GM19035 (cell line): ENCODE results near the gene ROR2.

Experiments
- ATAC-seq: cut with Tn5 transposase; IDR thresholded peaks from one replicate; pipeline ENCODE4 v1.9.1; 2021; ENCODE audit not compliant: unreplicated experiment

Gene ROR2

DNA sequence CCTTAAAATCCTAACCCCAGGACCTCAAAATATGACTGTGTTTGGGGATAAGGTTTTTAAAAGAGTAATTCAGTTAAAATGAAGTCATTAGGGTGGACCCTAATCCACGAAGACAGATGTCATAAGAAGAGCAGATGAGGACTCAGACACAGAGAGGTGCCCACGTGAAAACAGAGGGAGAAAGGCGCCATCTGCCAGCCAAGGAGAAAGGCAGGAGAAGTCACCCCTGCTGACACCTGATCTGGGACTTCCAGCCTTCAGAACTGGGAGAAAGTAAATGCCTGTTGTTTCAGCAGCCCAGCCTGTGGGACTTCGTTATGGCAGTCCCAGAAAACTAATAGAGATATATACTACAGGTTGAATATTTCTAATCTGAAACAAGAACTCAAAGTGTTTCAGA lies 67.4 kb downstream of the ROR2 start:
- no peak for ATAC-seq

- ATAC-seq, result no peak
Measured at GRCh38 chr9:91880378-91880972, 69.6 kb downstream of the ROR2 start.

GRCh38 chr9:91879231-91879630 lies 70.8 kb downstream of the ROR2 start:
- no peak for ATAC-seq

DNA sequence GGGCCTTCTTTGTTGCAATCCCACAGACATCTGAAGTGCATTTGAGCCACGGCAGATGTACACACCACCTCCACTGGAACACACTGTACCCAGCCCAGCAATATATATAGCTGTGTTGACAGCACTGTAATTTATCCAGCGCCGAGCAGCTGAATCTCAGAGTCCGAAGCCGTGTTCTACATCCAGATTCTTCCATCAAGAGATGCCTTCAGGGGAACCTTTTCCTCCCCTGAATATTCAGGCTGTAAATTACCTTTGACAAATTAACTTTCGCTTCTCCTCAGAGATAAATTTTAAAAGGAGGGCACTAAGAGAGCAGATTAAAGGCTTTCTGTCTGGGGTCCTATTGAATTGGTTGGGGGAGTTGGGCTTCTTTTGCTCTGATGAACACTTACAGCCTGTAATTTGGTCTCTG lies 76.4 kb downstream of the ROR2 start:
- ATAC-seq, result no peak

GRCh38 chr9:91868732-91869391 lies 81.2 kb downstream of the ROR2 start:
- no peak for ATAC-seq

DNA sequence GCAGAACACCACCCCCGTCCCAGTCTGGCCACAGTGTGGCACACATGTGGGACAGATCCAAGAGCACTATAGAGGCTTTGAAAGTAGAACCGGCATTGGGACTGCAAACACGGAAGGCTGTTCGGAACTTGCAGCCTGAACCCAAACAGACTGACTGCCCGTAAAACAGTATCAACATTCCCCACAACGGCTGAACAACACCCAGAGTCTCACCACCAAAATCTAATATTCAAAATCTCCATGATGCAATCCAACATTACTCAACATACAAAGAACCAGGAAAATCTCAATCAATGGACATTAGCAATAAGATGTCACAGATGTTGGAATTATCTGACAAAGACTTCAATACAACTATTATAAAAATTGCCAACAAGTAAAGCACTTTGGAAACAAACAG lies 82.3 kb downstream of the ROR2 start:
- ATAC-seq, result no peak

- ATAC-seq, result no peak
Measured at GRCh38 chr9:91865041-91865440, 85.0 kb downstream of the ROR2 start.

GRCh38 chr9:91864380-91864779 lies 85.6 kb downstream of the ROR2 start:
- no peak for ATAC-seq

DNA sequence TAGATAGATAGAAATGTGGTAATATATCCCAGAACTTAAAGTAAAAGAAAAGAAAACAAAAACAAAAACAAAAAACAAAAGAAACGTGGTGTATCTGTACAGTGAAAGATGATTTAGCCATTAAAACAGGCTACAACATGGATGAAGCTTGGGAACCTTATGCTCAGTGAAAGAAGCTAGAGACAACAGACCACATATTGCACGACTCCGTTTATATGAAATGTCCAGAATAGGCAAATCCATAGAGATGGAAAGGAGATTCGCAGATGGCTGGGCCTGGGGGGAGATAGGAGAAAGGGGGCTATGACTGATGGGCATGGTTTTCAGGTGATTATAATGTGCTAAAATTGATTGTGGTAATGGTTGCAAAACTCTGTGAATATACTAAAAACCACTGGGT lies 86.6 kb downstream of the ROR2 start:
- no peak for ATAC-seq

DNA sequence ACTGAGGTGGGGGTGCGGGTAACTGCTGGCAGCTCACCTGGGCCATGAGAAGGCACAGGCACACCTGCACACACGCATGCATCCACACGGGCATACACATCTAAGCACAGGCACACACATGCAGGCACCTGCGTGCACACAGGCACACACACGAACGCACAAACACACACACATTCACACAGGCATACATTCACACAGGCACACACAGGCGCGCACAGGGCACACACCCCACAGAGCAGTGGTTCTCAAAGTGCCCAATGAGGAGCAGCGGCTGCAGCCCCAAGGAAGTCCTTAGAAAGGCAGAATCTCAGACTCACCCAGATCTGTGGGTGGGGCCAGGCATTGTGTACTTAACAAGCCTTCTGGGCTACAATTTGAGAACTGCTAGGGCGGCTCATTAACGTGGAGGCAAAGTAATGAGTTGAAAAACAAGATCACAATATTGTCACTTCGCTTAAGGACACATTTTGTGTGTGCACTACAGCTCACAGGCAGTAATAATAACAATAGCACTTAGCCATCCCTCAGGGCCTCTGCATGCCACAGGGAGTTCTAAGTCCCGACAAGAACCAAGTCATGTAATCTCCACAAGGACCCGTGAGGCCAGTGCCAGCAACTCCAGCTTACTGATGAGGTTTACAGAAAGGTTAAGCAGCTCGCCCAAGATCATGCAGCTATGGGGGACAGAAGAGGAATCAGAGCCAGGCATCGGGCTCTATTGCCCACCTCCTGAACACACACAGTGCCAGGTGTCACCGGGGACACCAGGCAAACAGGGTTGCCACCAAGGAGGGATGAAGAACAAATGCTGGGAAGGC lies 91.6 kb downstream of the ROR2 start:
- ATAC-seq, result no peak

GRCh38 chr9:91857291-91858212 lies 92.5 kb downstream of the ROR2 start:
- no peak for ATAC-seq

- ATAC-seq, result no peak
Measured at GRCh38 chr9:91856419-91856818, 93.6 kb downstream of the ROR2 start.

GRCh38 chr9:91855196-91855595 lies 94.8 kb downstream of the ROR2 start:
- ATAC-seq, result no peak

- ATAC-seq, result no peak
Measured at GRCh38 chr9:91852801-91853347, 97.2 kb downstream of the ROR2 start.

DNA sequence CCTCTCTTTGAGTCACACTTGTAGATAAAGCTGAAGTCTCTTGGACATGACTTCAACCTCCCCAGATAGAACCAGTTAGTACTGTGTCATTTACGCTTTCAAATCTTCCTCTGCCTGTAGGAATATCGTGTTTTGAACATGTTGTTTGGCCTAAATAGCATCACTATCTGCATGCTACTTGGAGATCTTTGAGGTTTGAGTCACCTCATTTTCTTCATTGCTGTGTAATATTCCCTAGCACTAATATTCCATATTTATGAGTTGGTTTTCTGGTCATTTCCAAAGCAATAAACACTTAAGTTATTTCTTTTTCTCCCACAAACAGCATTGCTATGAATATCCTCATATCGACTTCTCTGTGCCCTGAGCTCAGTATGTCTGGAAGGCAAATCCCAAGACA lies 100.3 kb downstream of the ROR2 start:
- no peak for ATAC-seq

DNA sequence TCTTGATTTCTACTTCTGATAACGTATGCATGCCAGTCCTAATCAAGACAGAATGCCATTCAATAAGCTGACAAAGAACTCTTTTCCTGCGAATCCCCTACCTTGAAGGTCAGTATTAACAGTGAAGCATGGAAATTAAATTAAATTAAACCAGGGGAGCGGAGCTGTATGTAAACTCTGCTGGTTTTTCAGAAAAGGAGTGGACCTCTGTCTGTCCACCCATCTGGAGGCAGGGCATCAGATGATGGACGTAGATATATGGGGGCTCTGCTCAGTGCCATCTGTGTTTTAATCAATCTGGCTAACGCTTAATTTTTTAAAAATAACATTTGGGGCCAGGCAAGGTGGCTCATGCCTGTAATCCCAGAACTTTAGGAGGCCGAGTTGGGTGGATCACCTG lies 101.9 kb downstream of the ROR2 start:
- no peak for ATAC-seq

DNA sequence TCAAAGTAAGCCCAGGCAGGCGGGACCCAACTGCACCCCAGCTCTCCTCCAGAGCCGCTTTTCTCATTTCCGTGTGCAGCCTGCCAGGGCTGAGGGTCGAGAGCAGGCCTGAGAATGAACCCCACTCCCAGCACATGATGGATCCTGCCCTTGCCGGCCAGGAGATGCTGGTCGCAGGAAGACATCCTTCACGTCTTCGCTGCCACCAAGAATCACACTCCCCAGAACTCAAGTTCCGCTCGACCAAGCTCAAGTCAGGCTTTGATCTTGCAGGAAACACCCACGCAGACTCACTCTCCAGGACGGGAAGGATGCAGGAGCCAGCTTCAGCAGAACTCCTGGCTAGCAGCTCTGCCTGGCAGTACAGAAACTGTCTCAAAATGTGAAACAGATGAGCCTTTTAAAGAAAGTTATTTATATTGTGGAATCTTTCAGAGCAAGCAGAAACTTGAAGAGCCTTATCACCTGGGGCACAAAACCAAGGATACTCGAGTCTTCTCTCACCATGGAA lies 102.4 kb downstream of the ROR2 start:
- no peak for ATAC-seq

GRCh38 chr9:91845879-91846278 lies 104.1 kb downstream of the ROR2 start:
- no peak for ATAC-seq

DNA sequence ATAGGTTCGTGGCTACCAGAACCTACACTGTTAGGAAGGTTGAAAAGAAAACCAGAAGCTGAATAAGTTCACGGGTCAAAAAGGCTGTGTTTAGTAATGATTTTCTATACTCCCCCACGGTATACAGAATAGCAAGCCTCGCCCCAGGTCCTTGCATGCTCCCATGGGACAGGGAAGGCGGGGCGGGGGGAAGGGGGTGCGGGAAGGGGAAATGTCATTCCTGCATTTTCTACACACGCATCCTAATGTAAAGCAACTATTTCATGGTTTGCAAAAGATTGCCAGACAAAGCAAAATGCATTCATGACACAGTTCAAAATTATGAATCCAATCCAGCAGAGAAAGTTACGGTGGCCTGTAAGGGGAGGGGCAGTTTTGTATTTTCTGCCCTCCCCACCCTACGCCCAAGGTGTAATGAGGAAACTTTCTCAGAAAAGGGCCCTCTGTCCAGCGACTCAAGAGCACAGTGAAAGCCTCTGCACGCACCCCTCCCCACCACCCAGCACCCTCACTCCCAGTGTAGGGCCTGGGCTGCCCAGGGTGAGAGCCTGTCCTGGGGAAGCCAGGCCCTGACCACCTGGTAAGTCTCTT lies 105.2 kb downstream of the ROR2 start:
- ATAC-seq, result no peak

DNA sequence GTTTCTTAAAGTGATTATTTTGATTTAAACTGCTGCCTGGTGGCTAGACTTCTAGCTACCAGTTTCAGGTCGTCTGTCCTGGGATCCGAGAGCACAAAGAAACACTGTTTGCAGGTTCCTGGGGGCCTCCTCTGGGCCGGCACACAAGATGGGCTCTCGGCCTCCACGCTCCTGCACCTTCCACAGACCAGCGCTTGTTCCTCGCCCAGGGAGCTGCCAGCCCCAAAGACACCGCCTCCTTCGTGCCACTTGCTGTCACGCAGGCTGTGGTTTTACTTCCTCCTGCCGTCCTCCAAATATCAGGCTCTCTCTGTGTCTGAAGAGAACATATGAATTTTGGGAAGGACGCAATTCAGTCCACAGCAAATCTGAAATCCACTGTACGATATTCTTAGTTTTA lies 105.8 kb downstream of the ROR2 start:
- ATAC-seq, result no peak
